ENCODE measurements around the gene SERPINA4.

SERPINA4 gene

GRCh38 chr14:94560751-94561655 is at the start of gene SERPINA4:
Gene SERPINA4, plus strand, starts transcription at chr14:94561442. Its CDS starts 2,041 bp downstream, at chr14:94563483.
- H3K27ac ChIP-seq: no peak within 1 kb of the TSS

GRCh38 chr14:94514351-94514750 is 46.9 kb upstream of the SERPINA4 start:
- TF ChIP-seq, protein P1, sequence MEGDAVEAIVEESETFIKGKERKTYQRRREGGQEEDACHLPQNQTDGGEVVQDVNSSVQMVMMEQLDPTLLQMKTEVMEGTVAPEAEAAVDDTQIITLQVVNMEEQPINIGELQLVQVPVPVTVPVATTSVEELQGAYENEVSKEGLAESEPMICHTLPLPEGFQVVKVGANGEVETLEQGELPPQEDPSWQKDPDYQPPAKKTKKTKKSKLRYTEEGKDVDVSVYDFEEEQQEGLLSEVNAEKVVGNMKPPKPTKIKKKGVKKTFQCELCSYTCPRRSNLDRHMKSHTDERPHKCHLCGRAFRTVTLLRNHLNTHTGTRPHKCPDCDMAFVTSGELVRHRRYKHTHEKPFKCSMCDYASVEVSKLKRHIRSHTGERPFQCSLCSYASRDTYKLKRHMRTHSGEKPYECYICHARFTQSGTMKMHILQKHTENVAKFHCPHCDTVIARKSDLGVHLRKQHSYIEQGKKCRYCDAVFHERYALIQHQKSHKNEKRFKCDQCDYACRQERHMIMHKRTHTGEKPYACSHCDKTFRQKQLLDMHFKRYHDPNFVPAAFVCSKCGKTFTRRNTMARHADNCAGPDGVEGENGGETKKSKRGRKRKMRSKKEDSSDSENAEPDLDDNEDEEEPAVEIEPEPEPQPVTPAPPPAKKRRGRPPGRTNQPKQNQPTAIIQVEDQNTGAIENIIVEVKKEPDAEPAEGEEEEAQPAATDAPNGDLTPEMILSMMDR (conservative IDR thresholded peaks at IDR 0.05): no peak
- no peak overlapping the region for H3K27ac ChIP-seq

More at GRCh38 chr14:94560751-94561655, at the start of gene SERPINA4:
- TF ChIP-seq, protein P1 (conservative IDR thresholded peaks at IDR 0.05): no peak

DNA sequence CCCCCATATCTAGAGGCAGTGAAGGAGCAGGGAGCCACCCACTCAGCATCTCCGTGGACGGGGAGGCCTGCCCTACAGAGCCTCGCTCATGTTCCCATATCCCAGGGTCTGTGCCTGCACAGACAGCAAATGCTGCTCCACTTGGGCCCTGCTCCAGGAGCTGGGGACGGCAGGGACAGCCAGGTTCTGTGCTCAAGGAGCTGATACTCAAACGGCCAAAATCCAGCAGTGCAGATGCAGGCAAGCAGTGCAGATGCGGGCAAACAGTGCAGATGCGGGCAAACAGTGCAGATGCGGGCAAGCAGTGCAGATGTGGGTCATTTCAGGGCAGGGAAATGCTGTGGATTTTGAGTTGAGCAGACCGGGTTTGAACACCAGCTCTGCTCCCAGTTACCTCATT is 45.8 kb upstream of the SERPINA4 start:
- TF ChIP-seq, protein P1 (conservative IDR thresholded peaks at IDR 0.05): no peak
- H3K27ac ChIP-seq: no peak overlapping the region

GRCh38 chr14:94515856-94516255 is 45.4 kb upstream of the SERPINA4 start:
- no peak overlapping the region for H3K27ac ChIP-seq
- TF ChIP-seq, protein P1 (conservative IDR thresholded peaks at IDR 0.05): no peak

GRCh38 chr14:94517248-94517640 is 44.0 kb upstream of the SERPINA4 start:
- TF ChIP-seq, protein P1 (conservative IDR thresholded peaks at IDR 0.05): no peak
- H3K27ac ChIP-seq: no peak overlapping the region

DNA sequence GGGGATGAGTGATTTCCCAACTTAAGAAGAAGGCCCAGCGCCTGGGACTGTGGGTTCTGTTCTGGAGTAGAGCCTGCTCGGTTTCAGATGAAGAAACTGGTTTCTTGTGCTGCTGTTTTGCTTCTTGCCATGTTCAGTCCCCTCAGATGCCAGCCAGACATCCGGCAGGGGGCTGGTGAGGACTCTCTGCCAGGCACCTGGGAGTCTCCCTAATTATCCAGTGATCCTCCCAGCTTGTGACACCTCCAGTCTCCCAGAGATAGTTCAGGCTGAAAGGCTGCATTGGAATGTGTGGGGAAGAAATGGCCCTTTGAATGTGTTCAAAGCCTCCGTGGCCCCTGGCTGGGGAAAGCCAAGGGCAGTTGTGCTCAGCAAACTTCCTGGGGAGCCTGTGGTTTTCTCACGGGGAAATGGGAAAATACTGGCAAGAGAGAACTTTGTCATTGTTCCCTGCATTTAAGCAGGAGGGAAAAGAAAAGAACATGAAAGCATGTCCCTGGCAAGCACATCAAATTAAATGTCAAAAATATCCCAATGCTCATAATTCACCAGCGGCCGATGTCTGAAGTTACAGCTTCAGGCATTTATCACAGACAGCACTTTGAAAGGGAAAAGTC is 43.5 kb upstream of the SERPINA4 start:
- no peak overlapping the region for H3K27ac ChIP-seq

More for the DNA sequence above, 43.5 kb upstream of the SERPINA4 start:
- TF ChIP-seq, protein P1 (conservative IDR thresholded peaks at IDR 0.05): no peak
